B cell (primary cell): ENCODE measurements around the gene VIPR2. TPM values are rescaled to one million over a fixed set of nuclear protein-coding genes. Genes with fewer than 3 reads are reported as not detected.

Experiments used
- ATAC-seq: fragments of 200-7000 bp; cut with Tn5 transposase; one replicate; pipeline ENCODE4 v1.10.0; 2021; ENCODE audit warnings: low read depth, mild to moderate bottlenecking, moderate number of reproducible peaks, moderate library complexity
- CTCF ChIA-PET: fragments of 350-600 bp; sonication (Branson Sonifier 250); formaldehyde crosslinking; loops from one replicate; lab custom pipeline; 2021; ENCODE audit warnings: antibody characterized with exemption, inconsistent platforms; lab: Charles Lee
- POLR2A ChIA-PET: fragments of 350-600 bp; sonication (Branson Sonifier 250); formaldehyde crosslinking; loops from one replicate; lab custom pipeline; 2021; ENCODE audit warnings: antibody characterized with exemption; lab: Charles Lee
- DNase-seq: peaks from one replicate; pipeline ENCODE4 v3.0.0; 2013
- H2AFZ ChIP-seq: 2 replicates; pipeline ENCODE4 v1.6.1; 2012; ENCODE audit warnings: mild to moderate bottlenecking, low read depth, low read length; ENCODE audit not compliant: insufficient read depth, poor library complexity, severe bottlenecking
- H3K27ac ChIP-seq, 2 donors: 1 replicate in 1 of 2; 2 replicates in 1 of 2; pipeline ENCODE4 v1.5.1; 2012 to 2013; ENCODE audit warnings: low read length in 2 of 2, mild to moderate bottlenecking in 2 of 2, moderate library complexity in 1 of 2
- H3K27me3 ChIP-seq, 4 experiments: fragments of 200-600 bp in 1 of 4; sonication (generic) in 1 of 4; replicated peaks in 1 of 4; 1 replicate in 2 of 4; 2 replicates in 2 of 4; pipeline versions ENCODE4 v1.6.1 to v1.7.0; 2013 to 2016; ENCODE audit warnings: low read length in 3 of 4, mild to moderate bottlenecking in 2 of 4, mixed read lengths in 1 of 4, moderate library complexity in 1 of 4; ENCODE audit not compliant: insufficient read depth in 4 of 4, control insufficient read depth in 3 of 4; ENCODE audit errors: control extremely low read depth in 1 of 4
- H3K36me3 ChIP-seq, 2 experiments: replicated peaks in 1 of 2; 1 replicate in 1 of 2; 2 replicates in 1 of 2; pipeline versions ENCODE4 v1.6.1 to v1.7.1; 2013; ENCODE audit warnings: low read length in 1 of 2; ENCODE audit not compliant: insufficient read depth in 2 of 2, control insufficient read depth in 1 of 2; ENCODE audit errors: control extremely low read depth in 1 of 2, extremely low read depth in 1 of 2
- H3K4me1 ChIP-seq, 2 donors: fragments of 200-600 bp in 1 of 2; sonication (generic) in 1 of 2; 1 replicate in 1 of 2; 2 replicates in 1 of 2; pipeline versions ENCODE4 v1.5.1 to v1.6.1; 2013 to 2017; ENCODE audit warnings: low read length in 2 of 2; ENCODE audit not compliant: control insufficient read depth in 2 of 2, insufficient read depth in 2 of 2
- H3K4me2 ChIP-seq: replicated peaks from 2 replicates; pipeline ENCODE3; 2012; ENCODE audit warnings: mild to moderate bottlenecking, low read depth, low read length; ENCODE audit not compliant: poor library complexity, severe bottlenecking
- H3K4me3 ChIP-seq, 5 experiments: fragments of 200-600 bp in 1 of 5; sonication (generic) in 1 of 5; 1 replicate in 3 of 5; 2 replicates in 2 of 5; pipeline versions ENCODE4 v1.5.1 to v1.7.0; 2011 to 2016; ENCODE audit warnings: low read length in 4 of 5, mild to moderate bottlenecking in 4 of 5, low read depth in 2 of 5, control low read depth in 1 of 5, moderate library complexity in 1 of 5; ENCODE audit not compliant: insufficient read depth in 1 of 5; ENCODE audit errors: control extremely low read depth in 1 of 5, extremely low read depth in 1 of 5
- H3K79me2 ChIP-seq: fragments of 200-600 bp; sonication (generic); one replicate; pipeline ENCODE4 v1.6.0; 2016; ENCODE audit warnings: low read length; ENCODE audit not compliant: control insufficient read depth, insufficient read depth
- H3K9ac ChIP-seq: fragments of 200-600 bp; sonication (generic); 2 replicates; pipeline ENCODE4 v1.6.1; 2017; ENCODE audit warnings: mild to moderate bottlenecking, low read length, moderate library complexity
- H3K9me3 ChIP-seq, 3 donors: one replicate each; pipeline versions ENCODE4 v1.6.1 to v1.7.1; 2013; ENCODE audit warnings: low read length in 2 of 3; ENCODE audit not compliant: control insufficient read depth in 2 of 3, insufficient read depth in 1 of 3; ENCODE audit errors: control extremely low read depth in 1 of 3
- H4K20me1 ChIP-seq: 2 replicates; pipeline ENCODE4 v1.6.0; 2012; ENCODE audit warnings: mild to moderate bottlenecking, low read length; ENCODE audit not compliant: insufficient read depth, control insufficient read depth, poor library complexity, severe bottlenecking
- H3K27ac Mint-ChIP-seq: one replicate; pipeline ENCODE4 v1.8.0; 2021; ENCODE audit warnings: mixed read lengths
- H3K27me3 Mint-ChIP-seq: one replicate; pipeline ENCODE4 v1.8.0; 2021; ENCODE audit warnings: mixed read lengths
- H3K4me1 Mint-ChIP-seq: one replicate; pipeline ENCODE4 v1.8.0; 2021; ENCODE audit warnings: mixed read lengths
- H3K4me3 Mint-ChIP-seq: one replicate; pipeline ENCODE4 v1.8.0; 2021; ENCODE audit warnings: mixed read lengths
- H3K9me3 Mint-ChIP-seq: one replicate; pipeline ENCODE4 v1.8.0; 2022; ENCODE audit warnings: mixed read lengths; ENCODE audit not compliant: insufficient read depth
- CTCF ChIP-seq: fragments of 200-600 bp; IDR thresholded peaks from one replicate; pipeline ENCODE4 v1.8.0; 2022; ENCODE audit warnings: antibody characterized with exemption, mild to moderate bottlenecking
- EZH2 ChIP-seq: IDR thresholded peaks from 2 replicates; pipeline ENCODE4 v1.6.1; 2012; ENCODE audit warnings: borderline replicate concordance, low read depth, mild to moderate bottlenecking, moderate library complexity, low read length; ENCODE audit not compliant: insufficient read depth, poor library complexity, severe bottlenecking
- WGBS: methylation state at CpG from one replicate; pipeline ENCODE4 v1.1.5; 2013; ENCODE audit warnings: missing lambda C conversion rate; ENCODE audit not compliant: insufficient coverage; 5-methylcytosine and 5-hydroxymethylcytosine counted together
- intact Hi-C: fragments of 100-400 bp; cut with micrococcal nuclease; formaldehyde crosslinking; loops from one replicate; pipeline ENCODE4 v1.10.0; 2022
- polyA plus RNA-seq: library from polyadenylated mRNA; depleted of rRNA; stranded (reverse); fragments of >200 nt; gene quantifications from 2 replicates; pipeline ENCODE4 v1.2.3, GENCODE V29; 2012
- total RNA-seq, 2 donors: library from RNA; stranded (reverse); fragments of 120-200 nt in 1 of 2; gene quantifications; 1 replicate in 1 of 2; 2 replicates in 1 of 2; pipeline versions ENCODE4 v1.2.3 to v1.2.4, GENCODE V29; 2013 to 2022

VIPR2 gene
- total and polyA plus RNA-seq, 2 donors (not counting 1 experiment from before 2014, with no cell fraction given) = not detected

GRCh38 chr7:159028508-159029401, 115.9 kb downstream of the VIPR2 start:
- no peak for ATAC-seq
- Mint-ChIP-seq H3K27ac (no peak overlapping the region), H3K4me3 (no peak overlapping the region), H3K4me1 (peaks cover 4% of the 10 kb centered on the region), H3K9me3 (no peaks in the 10 kb centered on the region), H3K27me3 (peaks cover 20% of the 10 kb centered on the region)
- no peaks in the 10 kb centered on the region for H3K79me2 ChIP-seq
- no peak overlapping the region for H3K4me3 ChIP-seq
- no peaks in the 10 kb centered on the region for H4K20me1 ChIP-seq
- POLR2A ChIA-PET = no interaction called here
- WGBS = 92% methylated on average over 24 of the region's 26 CpGs
- H3K4me1 ChIP-seq = peaks cover 7 to 9% of the 10 kb centered on the region in 2 donors
- no peak overlapping the region for H3K9ac ChIP-seq
- H3K27ac ChIP-seq = no peak overlapping the region
- no peak overlapping the region for H3K4me2 ChIP-seq
- H3K9me3 ChIP-seq = peaks cover 0 to 13% (median 0%) of the 10 kb centered on the region in 3 donors
- H3K36me3 ChIP-seq = no peaks in the 10 kb centered on the region
- CTCF ChIA-PET = no interaction called here
- intact Hi-C loops = no loop called here
- no peak overlapping the region for H2AFZ ChIP-seq
- TF ChIP-seq EZH2 (no peak), CTCF (no peak)
- no peak for DNase-seq
- peaks cover 0 to 14% (median 0%) of the 10 kb centered on the region in 4 experiments for H3K27me3 ChIP-seq
